ENCODE results near the gene PER1.

PER1 gene

DNA sequence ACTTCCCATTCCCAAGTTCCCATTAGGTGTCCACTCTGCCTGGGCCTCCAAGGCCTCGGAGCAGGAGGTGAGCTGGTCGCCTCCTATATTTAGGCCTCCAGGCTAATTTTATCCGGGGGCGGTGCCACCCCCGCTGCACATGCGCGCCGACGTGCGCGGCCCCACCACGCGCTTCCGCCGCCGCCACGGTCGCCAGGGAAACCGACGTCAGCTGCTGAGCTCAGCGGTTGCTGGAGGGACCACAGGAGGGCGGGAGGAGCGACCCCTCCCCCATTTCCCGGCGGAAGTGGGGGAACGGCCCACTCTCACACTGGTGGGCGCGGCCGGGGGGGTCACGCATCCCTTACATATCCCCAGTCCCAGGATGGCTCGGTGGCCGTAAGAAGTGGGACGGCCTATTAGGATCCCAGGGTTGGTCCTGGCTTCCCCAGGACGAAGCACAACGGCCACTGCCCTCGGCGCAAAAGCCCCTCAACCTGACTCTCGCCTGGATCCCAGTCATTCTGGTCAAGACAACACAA lies 1.0 kb downstream of the PER1 start:
- no peak for FAIRE-seq

DNA sequence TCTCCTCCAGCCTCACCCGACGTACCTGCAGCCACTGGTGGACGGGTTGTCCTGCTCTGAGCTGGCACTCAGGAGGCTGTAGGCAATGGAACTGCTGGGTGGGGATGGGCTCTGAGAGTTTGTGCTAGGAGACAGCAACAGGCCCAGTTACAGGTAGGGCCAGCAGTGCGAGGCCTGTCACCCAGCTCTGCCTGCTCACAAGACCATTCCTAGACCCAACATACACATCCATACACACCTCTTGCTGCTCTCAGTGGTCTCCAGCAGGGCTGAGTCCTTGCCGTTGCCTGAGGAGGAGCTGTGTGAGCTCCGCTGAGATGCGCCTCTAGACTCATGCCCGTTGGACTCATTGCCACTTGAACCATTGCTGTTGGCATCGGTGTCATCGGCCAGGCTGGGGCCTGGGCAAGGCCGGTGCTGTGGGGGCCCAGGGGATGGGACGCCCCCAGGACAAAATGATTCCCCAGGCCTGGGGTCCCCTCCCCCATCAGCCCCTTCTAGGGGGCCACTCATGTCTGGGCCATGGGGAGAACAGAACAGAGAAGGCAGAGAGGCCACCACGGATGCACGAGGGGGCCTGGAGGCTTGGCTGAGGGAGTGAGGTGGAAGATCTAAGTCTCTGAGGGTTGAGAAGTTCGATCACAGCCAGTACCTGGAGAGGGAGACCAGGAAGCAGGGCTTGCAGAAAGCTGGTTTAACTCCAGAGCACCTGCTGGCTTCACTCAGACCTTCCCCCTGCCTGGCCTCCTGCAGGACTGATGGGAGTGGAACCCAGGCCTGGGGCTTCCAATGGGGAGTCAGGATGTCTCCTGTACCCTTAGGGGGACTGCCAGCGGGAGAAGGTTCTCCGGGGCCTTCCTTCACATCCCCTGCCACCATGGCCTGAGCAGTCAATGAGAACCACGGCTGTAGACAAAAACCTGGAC lies 1.7 kb downstream of the PER1 start:
- no peak for FAIRE-seq

DNA sequence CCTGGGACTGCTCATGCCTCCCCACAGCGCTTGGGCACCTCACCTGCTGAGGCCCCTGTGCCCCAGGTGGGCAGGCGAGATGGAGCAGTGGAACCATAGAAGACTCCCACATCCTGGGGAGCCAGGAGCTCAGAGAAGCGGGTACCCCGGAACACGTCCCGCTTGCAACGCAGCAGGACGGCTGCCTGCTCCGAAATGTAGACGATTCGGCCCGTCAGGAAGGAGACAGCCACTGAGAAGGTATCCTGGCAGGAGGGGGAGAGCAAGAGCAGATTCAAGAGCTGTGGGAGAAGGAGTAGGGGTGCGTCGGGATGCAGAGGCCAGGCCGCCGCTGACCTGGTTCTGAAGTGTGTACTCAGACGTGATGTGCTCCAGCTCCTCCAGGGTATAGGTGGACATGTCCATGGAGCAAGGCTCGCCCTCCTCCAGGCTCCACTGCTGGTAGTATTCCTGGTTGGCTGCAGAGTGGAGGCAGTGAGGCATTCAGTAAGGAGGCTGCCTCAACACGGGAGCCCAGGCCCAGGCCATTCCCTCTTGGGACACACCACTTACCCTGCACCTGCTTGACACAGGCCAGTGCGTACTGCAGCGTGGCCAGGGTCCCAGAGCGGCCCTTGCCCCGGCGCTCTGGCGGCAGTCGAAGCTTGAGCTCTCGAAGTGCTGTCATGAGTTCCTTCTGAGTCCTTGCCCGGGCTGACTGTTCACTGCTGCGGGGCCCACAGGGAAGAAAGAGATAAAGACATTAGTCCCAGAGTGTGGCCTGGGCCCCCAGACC lies 2.6 kb downstream of the PER1 start:
- no peak for FAIRE-seq

DNA sequence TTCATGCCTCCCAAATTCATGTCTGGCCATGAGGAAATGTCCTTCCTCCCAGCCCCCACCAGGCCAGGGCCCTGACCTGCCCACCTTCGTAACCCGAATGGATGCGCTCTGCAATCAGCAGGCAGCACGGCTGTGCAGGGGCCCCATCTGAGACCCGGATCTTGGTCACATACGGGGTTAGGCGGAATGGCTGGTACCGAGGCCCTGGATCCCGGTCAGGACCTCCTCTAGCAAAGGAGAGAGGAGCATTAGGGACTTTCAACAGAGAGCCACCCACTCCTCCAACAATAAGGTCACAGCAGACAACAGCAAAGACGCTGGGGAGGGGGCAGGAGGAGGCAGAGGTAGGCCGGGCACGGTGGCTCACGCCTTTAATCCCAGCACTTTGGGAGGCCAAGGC lies 3.6 kb downstream of the PER1 start:
- no peak for FAIRE-seq

DNA sequence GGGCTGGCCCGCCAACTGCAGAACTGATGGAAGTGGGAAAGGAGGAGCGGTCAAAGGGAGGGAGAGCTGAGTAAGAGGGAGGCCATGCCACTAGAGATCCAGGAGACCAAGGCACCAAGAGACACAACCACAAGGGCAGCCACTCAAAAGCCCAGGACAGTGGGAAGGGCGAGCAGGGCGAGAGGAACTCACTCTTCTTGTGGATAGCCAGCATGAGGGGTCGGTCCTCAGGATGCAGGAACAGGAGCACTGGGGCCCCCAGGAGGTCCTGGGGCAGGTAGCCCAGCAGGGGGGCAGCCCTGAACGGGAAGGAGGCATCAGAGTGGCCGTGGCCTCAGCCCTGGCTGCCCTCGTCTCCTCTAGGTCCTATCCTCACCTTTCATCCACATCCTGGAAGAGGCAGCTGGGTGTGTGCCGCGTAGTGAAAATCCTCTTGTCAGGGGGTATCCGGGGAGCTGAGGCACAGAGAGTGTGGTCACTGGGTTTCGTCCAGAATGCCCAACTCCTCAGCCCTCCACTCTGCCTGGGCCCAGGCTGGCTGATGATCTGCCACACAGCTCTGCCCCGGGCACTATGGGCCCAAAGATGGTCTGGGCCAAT lies 4.3 kb downstream of the PER1 start:
- FAIRE-seq = no peak

DNA sequence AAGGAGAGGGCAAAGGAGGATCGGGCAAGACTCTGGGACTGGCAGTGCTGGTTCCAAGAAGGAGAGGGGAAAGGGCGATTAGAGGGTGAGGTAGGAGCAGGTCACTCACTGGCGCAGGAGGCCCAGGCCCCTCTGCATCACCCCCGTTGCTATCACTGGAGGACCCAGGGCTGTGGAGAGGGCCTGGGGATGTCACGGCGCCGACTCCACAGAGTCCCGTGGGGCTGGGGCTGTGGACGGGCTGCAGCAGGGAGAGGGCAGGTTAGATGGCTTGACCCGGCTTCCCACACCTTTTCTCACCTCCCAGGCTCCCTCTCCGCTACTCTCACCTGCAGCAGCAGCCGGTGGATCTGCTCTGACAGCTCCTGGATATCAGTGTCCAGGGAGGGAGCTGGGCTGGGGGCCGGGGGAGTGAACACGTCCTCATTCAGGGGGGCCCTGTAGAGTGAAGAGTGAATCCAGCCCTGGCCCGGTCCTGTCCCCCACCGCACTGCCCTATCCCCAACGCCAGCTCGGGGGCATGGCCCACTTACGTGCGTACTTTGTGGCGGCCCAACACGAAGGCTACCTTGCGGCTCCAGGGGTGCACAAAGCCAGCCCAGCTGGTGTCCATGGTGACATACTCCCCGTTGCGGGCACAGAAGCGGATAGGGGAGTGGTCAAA lies 4.9 kb downstream of the PER1 start:
- FAIRE-seq = no peak

DNA sequence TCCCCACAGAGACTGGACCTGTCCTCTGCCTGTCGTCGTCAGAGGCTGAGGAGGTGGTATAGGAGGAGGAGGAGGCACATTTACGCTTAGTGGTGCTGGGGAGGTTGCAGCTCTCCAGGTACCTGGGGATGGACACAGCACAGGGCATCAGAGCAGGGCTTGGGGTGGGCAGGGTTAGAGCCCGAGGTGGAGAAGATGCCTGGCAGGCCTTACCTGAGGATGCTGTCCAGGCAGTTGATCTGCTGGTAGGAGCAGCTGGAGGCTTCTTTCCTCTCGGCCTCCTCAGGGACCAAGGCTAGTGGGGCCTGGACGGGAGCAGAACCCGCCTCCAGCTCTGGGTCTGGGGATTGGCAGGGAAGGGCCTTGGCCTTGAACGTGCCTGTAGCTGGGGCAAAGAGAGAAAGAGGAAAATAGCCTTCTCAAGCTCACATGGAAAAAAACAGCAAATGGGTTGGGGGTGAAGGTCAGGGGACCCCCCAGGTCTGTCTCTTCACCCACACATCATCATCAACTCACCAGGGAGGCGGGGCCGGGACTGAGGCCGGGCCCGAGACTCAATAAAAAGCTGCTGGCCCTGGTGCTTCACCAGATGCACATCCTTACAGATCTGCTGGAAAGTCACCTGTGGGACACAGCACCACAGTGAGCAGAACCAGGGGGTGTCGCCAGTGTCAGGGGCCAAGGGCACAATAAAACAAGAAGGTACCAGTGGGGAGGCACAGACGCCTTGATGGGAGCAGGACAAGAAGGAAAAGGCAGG lies 5.6 kb downstream of the PER1 start:
- FAIRE-seq = no peak

DNA sequence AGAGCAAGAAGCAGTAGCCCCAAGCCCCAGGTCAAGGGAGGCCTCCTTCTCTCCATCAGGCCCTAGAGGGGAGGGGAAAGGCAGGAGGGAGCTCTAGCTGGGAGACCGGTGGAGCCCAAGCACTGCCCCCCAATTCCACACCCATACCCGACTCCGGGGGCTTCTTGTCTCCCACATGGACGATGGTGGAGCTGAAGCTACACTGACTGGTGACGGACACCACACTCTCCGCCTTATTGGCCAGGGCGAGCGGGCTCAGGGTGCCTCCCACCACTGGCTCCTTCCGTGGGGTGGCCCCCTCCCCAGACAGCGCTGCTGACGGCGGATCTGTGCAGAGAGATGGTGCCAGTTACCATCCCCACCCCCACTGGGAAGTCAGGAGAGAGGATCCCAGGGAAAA lies 6.4 kb downstream of the PER1 start:
- no peak for FAIRE-seq

DNA sequence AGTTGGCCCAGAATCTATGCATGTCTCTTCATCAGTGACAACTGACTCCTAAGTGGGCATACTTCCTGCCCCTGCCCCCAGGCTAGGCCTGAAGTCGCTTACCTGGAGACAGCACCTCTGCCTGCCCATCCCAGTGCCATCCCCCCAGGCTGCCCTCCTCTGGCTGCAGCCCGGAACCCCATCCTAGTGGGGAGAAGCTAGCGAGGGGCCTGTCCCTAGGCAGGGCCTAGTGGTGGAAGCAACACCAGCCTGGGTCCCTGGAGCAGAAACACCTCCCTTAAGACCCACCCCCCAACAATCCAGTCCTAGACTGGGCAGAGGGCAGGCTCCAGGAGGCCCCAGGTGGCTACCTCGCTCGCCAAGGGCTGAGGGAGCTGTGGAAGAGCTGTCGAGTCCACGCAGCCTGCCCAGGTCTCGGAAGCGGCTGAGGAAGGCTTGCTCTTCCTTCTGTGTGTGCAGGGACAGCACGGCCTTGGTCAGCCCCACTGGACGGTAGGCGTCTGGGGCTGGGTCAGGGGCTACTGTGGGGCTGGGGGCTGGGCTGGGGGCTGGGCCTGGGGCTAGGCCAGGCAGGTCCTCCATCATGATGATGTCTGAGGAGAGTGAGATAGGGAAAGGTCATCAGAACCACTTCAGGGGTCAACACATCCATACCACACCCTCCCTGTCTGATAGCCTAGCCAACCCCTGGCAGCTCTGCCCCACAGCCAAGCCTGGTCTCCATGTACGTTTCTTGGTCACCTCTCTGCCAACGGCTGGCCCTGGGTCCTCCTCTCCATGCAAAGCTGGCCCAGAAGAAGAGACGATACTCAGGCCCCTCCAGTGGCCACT lies 7.6 kb downstream of the PER1 start:
- FAIRE-seq = no peak

DNA sequence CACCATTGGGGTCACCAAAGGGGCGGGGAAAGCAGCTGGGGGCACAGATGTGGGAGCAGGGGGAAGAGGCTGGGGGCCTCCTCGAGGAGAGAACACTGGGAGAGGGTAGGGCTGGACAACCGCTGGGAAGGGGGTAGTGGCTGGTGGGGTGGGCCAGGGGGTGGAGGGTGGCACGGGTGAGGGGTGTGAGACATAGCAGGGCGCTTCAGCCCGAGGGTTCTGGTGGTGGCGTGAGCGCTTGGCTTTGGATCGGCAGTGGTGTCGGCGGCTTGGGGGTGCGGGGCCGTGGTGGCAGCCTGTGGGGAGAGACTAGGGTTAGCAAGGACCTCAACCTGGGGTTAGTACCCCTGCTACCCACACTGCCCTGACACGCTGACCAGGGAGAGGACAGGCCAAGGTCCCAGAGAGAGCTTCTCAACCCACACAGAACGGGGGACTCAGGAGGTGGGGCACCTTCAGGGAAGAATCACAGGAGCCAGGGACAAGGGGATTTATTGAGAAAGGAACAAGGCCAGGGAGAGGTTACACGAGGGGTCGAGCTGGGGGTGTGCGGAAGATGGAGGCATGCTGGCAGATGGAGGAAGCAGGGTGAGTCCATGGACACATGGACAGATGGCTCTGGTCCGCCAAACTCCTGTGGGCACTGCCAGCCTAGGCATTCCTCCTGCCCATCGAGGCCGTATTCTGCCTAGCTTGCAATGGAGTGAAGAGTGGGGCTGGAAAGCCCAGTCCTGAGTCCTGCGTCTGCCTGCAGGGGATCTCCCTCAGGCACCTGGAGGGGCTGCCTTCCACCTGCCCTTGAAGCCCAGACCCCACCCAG lies 8.4 kb downstream of the PER1 start:
- FAIRE-seq = no peak

DNA sequence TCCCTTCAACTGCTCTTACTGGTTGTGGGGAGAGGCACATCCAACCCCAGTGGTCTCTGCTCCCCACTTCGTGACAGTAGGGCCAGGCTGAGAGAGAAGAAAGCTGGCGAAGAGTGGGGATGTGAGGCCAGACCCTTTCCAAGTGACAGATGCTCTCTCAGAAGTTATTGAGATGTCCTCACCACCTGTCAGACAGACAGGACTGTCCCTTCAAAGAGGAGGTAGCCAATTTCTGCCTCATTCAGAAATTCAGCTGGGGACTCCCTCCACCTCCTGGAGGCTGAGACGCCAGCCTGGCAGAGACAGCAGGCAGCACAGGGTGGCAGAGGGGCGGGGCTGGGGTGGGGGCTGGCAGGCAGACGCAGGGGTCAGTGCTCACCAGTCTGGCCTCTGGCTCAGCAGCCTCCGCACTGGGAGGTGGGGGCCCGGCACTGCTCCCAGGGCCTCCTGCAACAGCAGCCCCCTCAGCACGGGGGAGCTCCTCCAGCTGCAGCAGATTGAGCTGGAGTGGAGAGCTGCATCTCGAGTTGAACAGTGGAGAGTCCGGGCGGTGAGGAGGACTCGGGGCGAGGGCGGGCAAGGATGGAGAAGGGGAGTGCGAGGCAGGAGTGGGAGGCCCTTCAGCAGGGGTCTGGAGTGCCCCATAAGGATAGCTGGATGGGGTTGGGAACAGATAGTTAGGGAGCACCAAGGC lies 9.2 kb downstream of the PER1 start:
- FAIRE-seq = no peak

DNA sequence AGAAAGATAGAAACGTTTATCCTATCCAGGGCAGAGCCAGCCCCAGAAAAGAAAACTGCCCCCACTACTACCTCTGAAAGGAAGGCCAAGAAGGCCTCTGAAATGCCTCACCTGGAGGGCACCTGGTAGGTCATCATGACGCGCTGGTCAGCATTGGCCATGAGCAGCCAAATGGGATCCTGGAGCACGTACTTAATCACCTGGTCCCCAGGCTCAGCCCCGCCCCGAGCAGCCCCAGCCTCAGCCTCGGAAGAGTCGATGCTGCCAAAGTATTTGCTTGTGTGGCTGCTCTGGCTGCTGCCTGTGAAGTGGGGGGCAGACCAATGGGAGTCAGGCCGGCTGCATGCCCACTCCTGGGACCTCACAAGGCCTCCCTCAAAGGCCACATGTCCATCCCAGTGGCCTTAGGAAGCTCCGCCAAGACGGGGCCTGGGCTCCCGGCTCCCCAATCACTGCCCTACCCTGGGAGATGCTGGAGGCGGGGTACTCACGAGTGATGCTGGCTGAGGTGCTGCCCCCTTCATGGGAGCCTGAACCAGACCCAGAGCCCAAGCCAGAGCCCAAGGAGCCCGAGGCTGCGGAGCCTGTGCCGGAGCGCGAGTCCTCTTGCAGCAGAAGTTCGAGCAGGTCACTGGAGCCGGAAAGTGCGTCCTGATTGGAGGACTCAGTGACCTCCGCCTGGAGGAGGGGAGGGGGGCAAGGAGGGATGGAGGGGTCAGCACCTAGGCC lies 9.9 kb downstream of the PER1 start:
- FAIRE-seq = no peak

DNA sequence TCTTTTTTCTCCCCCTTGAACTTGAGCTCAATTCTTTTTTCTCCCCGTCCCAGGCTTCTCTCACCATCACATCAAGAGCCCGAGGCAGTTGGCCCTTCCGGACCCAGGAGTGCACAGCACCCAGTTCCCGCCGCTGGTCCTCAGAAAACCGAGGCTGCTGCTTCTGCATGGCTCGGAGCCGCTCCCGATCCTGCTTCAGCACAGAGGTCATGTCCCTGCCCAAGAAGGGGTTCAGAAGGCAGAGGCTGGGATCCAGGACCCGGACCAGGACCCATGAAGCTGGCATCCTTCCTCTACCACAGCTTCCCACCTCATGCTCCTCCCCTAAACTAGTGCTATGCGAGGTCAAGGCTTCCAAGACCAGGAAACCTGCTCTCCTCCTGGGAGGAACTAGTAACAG lies 10.5 kb downstream of the PER1 start:
- no peak for FAIRE-seq

DNA sequence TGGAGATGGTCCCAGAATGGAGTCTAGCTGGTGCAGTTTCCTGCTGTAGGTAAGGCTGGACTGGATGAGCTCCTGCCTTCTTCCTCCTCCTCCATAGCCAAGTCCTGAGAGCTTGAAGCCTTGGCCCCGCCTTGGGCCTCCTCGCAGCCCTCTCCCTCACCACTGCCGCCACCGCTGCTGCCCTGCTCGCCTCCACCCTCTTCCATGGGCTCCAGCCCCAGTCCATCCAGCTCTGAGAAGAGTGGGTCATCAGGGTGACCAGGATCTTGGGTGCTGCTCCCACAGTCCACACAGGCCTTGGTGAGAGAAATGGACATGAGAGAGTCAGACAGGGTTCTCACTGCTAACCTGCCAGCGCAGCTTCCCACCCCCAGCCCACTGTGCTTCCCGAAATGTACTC lies 11.2 kb downstream of the PER1 start:
- FAIRE-seq = no peak

DNA sequence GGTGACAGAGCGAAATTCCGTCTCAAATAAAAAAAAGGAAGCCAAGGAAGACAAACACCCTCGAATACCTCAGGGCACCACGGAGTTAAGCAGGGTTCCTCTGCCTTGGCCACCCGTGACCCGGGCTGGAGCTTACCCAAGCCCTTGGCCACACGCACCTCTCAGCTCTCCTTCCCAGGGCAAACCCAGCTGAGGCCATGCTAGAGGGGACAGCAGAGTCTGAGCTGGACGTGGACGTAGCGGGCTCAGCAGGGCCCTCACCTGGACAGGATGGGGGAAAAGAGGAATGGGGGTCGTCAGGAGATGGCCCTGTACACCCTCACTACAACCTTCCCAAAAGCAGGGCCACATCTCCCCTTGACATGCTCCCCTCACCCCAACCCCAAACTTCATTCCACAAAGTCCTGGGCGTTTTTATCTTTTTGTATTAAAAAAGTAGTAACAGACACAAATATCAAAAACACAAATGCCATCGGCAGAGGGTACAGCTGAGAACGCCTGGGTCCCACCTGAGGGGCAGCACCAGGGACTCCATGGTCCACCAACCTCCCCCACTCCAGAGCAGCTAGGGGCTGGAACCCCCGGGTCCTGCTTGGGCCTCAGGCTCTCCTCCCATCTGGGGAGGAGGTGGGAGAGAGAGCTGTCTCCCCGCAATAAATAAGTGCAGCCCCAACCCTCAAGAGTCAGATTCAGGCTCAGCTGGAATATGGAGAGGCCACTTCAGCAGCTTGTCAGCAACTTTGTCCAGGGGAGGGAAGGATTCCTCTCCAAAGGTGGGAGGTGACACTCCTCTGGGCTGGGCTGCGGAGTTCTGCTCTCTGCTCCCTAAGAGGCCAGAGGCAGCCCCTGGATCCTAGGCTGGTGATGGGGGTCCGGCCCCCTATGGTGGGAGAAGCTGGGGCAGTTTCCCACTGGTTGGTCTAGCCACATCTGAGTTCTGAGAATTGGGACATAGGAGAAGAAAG lies 11.9 kb downstream of the PER1 start:
- FAIRE-seq = no peak

DNA sequence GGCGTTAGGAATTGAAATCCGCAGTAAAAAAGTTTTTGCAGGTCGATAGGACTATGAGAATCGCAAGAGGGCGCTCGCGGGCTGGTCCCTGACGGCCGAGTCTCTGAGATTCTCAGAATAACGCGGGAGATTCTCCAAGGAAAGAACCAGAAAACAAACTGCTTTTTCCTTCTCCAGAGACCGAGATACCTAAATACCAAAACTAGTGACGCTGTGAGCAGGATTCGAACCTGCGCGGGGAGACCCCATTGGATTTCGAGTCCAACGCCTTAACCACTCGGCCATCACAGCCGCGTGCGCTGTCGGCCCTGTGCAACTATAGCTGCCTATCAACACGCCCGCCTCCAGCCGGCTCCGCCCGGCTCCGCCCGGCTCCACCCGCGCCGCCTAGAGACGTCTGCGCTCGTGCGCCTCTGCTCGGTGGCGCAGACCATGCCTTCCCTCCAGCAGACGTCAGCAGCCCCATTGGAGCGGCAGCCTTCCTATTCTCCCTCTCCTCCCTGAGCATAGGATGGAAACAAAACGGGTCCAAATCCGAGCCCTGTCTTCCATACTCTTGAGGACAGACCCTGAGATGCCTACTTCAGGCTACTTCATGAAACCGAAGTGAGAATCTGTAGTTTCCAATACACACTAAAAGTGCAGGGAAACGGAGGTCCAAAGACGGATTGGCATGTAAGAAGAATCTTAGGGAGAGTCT lies 13.4 kb downstream of the PER1 start:
- peak; percentile 98 for FAIRE-seq

DNA sequence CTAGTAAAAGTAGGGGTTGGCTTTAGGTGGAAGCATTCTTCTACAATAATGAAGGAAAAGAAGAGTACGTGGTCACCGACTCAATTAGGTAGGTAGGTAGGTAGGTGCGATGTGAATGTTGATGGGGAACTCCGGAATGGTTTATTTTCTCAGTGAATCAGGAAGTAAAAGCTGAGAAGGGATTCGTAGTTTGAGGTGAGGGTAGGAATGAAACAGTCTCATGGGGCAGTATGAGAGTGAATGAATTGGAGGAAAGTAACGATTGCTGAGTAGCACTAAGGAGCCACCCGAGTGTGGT lies 13.9 kb downstream of the PER1 start:
- no peak for FAIRE-seq
